ENCODE measurements around the gene LRSAM1.

The LRSAM1 gene

GRCh38 chr9:127450830-127451607 lies at the start of gene LRSAM1, which contains the start of gene RPL12:
Gene LRSAM1, plus strand, starts transcription at chr9:127451510. Its CDS starts 3,018 bp downstream, at chr9:127454528.
Gene RPL12, minus strand, starts transcription at chr9:127451406. Its CDS starts 89 bp downstream, at chr9:127451317.
- DNase-seq, result peak; percentile 92

DNA sequence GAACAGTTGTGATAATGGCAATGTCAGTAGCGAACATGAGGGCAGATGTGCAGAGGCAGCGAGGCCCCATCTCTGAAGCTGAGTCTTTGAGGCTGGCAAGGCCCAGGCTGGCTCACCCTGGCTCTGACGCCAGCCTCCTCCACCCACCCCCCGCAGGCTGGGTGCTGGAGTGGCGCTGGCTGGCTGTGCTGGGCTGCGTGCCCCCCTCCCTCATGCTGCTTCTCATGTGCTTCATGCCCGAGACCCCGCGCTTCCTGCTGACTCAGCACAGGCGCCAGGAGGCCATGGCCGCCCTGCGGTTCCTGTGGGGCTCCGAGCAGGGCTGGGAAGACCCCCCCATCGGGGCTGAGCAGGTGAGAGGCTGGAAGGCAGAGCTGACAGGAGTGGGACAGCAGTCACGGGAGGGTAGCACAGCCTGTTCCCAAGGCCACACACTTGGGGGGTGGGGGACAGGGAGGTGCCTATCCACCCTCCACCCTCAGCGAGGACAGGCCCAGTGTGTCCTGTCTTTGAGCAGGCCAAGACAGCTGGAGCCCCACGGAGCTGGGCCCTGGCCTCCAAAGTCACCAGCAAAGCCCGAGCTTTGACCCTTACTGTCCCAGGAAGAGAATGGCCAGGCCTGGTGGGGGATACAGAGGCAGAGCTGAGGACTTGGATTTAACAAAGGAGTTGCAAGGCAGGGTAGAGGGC lies 48.8 kb upstream of the LRSAM1 start:
- no peak for DNase-seq

GRCh38 chr9:127403507-127404192 lies 47.7 kb upstream of the LRSAM1 start:
- DNase-seq, result no peak

GRCh38 chr9:127404631-127405030 lies 46.7 kb upstream of the LRSAM1 start:
- DNase-seq, result no peak

GRCh38 chr9:127405344-127406125 lies 45.8 kb upstream of the LRSAM1 start:
- no peak for DNase-seq

- no peak for DNase-seq
Observed at GRCh38 chr9:127406799-127407491, 44.4 kb upstream of the LRSAM1 start.

- DNase-seq, result no peak
Observed at GRCh38 chr9:127407492-127407843, 43.8 kb upstream of the LRSAM1 start.

DNA sequence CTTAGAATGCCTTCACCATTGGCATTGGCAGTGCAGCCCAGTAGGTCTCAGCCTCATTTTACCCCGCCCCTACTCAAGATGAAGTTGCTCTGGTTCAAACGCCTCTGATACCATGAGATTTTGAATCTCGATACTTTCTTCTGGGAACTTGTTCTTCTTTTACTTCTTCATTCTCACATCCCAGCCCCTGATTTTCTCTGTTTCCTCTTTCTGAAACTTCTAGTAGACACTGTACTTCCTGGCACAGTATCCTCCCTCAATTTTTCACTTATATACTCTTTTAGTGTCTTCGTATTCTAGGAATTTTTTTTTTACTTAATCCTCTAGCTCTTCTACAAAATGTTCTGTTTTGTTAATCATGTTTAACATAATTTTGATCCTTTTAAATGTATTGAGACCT lies 40.2 kb upstream of the LRSAM1 start:
- no peak for DNase-seq

DNA sequence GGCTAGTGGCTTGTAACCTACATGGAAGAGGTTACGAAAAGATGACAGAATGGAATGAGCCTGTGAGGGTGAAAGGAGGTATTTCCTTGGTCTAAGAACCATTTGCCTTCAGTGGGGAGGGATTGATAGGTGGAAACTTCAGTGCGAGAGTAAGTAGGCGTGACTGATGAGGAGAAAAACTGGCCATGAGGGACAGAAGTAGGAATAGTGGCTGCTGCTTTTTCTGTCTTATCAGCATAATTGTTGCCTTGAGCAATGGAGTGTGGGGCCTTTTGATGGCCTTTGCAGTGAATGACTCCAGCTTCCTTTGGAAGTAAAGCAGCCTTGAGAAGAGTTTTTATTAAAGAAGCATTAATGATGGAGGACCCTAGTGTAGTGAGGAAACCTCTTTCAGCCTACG lies 36.2 kb upstream of the LRSAM1 start:
- no peak for DNase-seq

- DNase-seq, result no peak
Observed at GRCh38 chr9:127415657-127416056, 35.7 kb upstream of the LRSAM1 start.

DNA sequence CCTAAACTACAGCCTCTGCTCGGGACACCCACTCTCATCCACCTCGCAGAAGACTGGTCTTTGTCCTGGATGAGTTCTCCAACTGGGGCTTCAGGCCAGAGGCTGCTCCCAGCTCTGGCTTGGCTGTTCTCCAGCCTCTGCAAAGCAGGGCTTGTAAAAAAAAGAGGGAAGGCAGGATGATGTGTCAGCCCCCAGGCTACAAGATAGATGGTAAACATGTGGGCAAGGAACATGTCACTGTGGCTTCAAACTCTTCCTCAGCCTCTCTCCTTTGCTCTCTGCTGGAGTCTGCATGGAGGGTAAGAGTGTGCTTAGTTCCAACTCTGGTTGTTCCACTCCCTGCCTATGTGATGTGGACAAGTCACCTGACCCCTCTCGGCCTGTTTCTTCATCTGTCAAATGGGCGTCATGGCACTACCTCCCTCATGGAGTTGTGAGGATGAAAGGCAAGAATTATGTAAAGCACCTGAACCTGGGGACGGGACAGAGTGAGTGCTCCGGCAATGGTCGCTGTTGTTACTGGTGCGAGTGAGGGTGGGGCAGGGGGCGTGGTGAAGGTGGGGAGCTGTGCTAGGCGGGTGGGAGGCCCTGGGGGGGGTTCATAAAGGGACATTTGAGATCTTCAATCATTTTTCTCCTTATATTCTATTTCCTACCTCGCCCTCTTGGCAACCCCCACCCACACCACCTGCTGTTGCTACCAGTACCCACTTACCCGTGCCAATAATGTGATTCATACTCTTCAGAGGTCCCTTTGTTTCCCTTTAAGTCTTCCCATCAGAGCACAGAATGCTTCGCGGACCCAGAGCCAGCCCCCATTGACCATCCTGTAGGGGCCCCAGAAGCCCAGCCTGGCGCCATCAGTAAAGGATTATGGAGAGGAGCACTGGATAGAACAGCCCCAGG lies 33.9 kb upstream of the LRSAM1 start:
- no peak for DNase-seq

DNA sequence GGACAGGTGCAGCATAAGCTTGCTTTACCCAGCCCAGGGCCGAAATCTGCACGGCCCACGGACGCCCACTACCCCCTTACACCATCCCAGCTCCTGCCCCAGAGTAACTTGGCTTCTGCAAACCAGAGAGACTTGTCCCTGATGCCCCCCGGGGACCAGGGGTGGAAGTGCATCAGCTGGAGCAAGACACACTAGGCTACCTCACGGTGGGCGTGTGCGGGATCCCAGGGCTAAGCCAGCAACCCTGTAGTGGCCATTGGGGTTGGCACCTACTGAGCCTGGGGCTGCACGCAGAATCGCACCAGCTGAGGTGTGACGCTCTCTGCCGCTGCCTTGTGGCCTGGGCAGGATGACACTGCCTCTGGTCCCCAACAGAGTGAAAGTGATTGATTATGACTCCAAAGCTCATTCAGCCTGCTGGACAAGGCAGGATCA lies 33.3 kb upstream of the LRSAM1 start:
- no peak for DNase-seq

- no peak for DNase-seq
Observed at GRCh38 chr9:127419348-127419747, 32.0 kb upstream of the LRSAM1 start.

DNA sequence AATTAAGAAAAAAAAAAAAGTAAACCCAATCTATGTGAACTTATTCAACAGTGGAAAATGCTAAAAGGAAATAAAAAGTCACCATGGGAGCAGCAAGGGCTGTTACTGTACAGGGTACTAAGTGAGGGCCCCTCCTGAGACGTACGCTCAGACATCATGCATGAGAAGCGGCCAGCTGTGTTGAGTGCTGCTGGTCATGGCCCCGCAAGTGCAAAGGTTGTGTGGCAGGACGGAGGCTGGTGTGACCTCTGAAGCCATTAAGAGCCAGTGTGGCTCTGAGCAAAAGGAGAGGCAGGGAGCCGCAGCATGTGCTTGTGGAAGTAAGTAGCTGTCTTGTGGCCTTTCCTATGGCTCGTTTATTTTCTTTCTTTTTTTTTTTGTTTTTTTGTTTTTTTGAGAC lies 30.3 kb upstream of the LRSAM1 start:
- no peak for DNase-seq

DNA sequence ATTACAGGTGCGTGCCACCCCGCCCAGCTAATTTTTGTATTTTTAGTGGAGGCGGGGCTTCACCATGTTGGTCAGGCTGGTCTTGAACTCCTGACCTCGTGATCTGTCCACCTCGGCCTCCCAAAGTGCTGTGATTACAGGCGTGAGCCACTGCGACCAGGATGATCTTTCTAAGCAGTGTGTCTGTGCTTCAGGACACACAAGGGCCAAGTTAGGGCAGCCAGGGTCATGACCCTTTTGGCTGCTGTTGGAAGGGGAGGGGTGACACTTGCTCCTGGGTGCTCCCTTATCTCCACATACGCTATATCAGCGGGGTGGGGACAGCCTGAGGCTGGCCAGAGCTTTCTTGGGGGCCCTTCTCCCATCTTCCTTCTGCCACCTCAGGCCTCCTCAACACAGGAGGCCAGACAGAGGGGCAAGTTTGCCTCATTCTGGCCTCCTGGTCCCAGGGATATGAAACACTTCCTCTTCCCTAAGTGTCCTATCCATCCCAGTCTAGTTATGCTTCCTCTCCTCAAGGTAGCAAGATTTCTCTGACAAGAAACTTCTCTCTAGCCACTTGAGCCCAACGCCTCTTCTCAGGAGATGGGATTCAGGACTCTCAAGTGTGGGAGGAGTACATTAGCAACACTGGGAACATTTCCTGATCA lies 29.1 kb upstream of the LRSAM1 start:
- no peak for DNase-seq

DNA sequence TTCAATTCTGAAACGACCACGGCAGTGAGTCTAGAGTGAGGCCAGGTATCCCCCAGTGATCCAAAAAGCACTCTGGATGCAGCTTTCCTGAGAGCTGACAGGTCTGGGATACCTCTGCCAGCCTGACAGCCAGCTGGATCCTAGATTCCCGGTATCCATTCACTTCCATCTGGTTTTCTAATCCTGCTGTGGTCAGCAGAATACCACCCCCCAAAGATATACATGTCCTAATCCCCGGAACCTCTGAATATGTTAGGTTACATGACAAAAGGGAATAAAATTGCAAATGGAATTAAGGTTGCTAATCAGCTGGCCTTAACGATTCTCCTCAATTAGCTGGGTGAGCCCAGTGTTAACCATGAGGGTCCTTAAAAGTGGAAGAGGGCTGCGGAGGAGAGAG lies 28.5 kb upstream of the LRSAM1 start:
- no peak for DNase-seq

DNA sequence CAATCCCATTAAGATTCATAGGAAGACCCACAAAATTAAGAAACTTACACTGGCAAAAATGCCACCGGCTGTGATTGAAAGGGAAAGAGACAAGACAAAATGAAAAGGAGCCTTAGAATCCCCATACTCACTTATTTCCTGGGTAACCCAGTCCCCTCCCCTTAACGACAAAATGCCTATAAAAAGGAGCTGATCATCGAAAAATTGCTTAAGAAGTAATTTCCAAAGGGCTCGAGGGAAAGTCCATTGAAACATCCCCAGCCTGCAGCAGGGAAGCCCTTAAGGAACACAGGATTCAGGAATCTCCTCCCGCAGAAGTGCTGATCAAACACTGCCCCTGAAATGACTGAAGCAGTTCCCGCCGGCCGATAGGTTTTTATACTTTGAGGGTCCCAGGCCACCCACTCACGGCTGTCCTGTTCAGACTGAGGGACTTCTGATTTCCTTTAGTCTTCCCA lies 27.8 kb upstream of the LRSAM1 start:
- no peak for DNase-seq

DNA sequence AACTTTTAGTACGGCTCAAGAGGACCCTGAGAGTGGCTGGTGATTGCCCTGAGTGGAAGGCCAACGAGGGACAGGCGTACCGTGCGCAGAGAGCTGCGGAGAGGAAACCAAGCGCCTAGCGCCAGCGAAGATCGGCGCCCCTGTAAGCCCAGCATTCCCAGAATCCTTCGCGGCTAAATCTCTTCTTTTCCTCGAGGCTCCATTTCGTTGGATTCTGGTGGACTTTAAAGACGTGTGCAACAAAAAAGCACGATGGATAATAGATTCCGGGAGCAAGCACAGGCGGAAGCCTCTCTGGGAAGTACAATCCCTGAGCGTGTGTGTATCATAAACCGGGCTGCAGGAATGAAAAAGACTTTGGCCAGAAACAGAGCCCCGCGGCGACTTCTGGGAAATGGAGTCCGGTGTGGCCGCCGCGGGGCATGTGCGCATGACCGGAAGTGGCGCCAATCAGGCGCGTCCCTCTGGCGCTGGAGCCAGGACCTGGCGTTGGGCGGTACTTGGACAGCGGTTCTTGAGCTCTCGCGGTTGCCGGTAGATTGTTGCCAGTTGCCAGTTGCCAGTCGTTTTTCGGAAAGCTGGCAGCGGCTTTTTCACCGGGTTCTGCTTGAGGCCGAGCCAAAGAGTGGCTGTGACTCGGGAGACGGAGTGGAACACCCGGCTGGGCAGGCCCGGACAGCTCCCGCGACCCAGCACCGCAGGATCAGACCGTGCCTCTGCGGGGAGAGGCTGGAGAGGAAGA lies 27.2 kb upstream of the LRSAM1 start, which contains the start of gene ZNF79:
TSS of gene ZNF79 (plus strand) at position 449 of the 742 bp plus-strand sequence. CDS start 406 bp downstream, outside the sequence.
- DNase-seq, result peak; percentile 96

DNA sequence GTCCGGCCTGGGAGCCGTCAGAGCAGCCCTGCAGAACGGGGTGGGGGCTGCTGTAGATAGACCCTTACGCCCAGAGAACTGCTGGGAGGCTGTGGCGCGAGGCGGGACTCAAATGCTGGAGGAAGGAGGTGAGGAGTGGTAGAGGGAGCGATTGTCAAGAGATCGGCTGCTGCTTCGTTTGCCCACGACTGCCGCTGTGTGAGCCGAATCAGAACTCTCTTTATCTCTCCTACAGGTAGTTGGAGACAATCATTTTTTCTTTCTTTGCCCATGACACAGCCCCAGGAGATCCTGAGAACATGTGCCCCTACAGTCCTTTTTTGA lies 26.7 kb upstream of the LRSAM1 start:
- peak; percentile 43 for DNase-seq

DNA sequence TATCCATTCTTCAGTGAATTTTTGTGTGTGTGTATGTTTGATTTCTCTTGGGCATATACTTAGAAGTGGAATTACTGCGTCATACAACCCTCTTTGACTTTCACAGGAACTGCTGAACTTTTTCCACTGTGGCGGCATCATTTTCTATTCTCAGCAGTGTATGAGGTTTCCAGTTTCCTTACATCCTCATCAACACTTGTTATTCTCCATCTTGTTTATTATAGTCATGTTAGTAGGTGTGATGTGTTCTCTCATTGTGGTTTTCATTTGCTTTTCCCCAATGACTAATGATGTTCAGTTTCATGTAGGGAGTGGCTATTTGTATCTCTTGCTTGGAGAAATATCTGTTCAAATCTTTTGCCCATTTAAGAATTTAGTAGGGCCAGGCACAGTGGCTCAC lies 24.6 kb upstream of the LRSAM1 start:
- DNase-seq, result no peak

Measured in DMS79 treated with DMSO at 0.1 percent for 48 hours (cell line).